ENCODE data around the gene NKD1. TPM values are rescaled to one million over a fixed set of nuclear protein-coding genes. Genes with fewer than 3 reads are reported as not detected.

Gene NKD1
- total RNA-seq, 1 experiment from 2014 or later = 11.4 TPM

DNA sequence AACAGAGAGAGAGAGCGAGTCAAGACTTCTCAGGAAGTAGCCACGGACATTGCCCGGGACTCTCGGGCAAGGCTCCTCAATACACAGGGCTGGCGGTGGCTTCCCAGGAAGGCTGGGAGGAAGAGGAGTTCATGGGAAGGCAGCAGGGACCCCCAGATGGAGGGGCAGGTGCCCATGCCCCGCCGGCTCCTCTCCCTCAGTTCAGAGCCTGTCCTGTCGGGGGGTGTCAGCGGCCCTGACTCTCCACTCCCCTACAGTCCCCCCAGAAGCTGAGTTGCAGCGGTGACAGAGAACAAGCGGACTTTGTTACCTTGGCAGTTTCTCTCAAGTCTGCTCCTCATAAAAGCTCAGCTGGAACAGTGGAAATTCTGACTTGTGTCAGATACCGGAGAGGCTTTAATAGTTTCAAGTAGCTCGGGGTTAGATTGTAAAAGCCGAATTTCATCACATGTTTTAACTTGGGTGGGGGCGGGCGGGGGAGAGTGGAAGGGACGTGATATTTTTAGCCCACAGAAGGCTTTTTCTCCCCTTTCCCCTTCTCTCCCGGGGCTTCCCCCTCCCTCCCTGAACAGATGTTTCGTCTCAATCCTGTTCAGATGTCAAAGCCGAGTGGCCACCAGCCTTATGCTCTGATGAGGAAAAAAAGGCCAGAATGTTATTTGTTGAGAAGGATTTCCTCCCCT lies 65.2 kb downstream of the NKD1 start:
- no peaks in the 10 kb centered on the region for H3K9me2 ChIP-seq (ENCODE audit: insufficient read depth)
- no peak overlapping the region for H3K9ac ChIP-seq (ENCODE audit: low read length)
- H3K4me2 ChIP-seq (ENCODE audit: low read length) = no peak overlapping the region
- no peak overlapping the region for H3K4me3 ChIP-seq (replicated peaks in 1 of 2; ENCODE audit: low read depth in 1 of 2, low read length in 2 of 2)
- no peaks in the 10 kb centered on the region for H3K9me3 ChIP-seq (ENCODE audit: control insufficient read depth in 1 of 2, insufficient read depth in 1 of 2, low read depth in 1 of 2, low read length in 2 of 2)
- H3K27ac ChIP-seq (ENCODE audit: low read depth, low read length) = no peak overlapping the region
- DNase-seq (ENCODE audit: low read depth, low spot score) = no peak
- H3K4me1 ChIP-seq (ENCODE audit: control insufficient read depth in 1 of 2, insufficient read depth in 2 of 2, low read length in 2 of 2) = peaks cover 9 to 29% of the 10 kb centered on the region in 2 experiments
- no peaks in the 10 kb centered on the region for H4K20me1 ChIP-seq (ENCODE audit: insufficient read depth)
- no peak overlapping the region for H2AFZ ChIP-seq (ENCODE audit: low read depth, low read length, poor library complexity, severe bottlenecking)
- intact Hi-C loops (cut with micrococcal nuclease) = no loop called here
- no peak for ATAC-seq
- no peak for TF ChIP-seq EZH2 (IDR thresholded peaks at IDR 0.05)
- TF ChIP-seq TCF7L2 (IDR thresholded peaks at IDR 0.05; ENCODE audit: borderline replicate concordance, extremely low read depth, insufficient read depth, insufficient read length) = no peak
- TF ChIP-seq ELF1 (IDR thresholded peaks at IDR 0.05; ENCODE audit: borderline replicate concordance, low read depth) = no peak
- TF ChIP-seq SP1 (IDR thresholded peaks at IDR 0.05; ENCODE audit: low read depth) = no peak
- TF ChIP-seq, protein P1, sequence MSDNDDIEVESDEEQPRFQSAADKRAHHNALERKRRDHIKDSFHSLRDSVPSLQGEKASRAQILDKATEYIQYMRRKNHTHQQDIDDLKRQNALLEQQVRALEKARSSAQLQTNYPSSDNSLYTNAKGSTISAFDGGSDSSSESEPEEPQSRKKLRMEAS (IDR thresholded peaks at IDR 0.05) = no peak
- TF ChIP-seq YY1 (IDR thresholded peaks at IDR 0.05; ENCODE audit: extremely low read depth, insufficient replicate concordance, low read depth, low read length) = no peak
- no peak for TF ChIP-seq SRF (IDR thresholded peaks at IDR 0.05; ENCODE audit: low read depth)
- no peak for TF ChIP-seq ZNF274 (IDR thresholded peaks at IDR 0.05; ENCODE audit: low read depth, low read length)
- POLR2A ChIA-PET = no interaction called here
- RAD21 ChIA-PET (ENCODE audit: low non-redundant PET in 1 of 2, low total read pairs in 2 of 2, uncharacterized antibody in 2 of 2, unreplicated experiment in 2 of 2) = no interaction called here
- CTCF ChIA-PET = no interaction called here
- no TSS peak for BruUV-seq (replicated peaks)
- H3K79me2 ChIP-seq (ENCODE audit: insufficient read depth, low read length) = no peaks in the 10 kb centered on the region
- no peaks in the 10 kb centered on the region for H3K27me3 ChIP-seq (ENCODE audit: insufficient read depth, low read length)
- no peaks in the 10 kb centered on the region for H3K36me3 ChIP-seq (ENCODE audit: control insufficient read depth in 1 of 2, insufficient read depth in 2 of 2, low read length in 2 of 2)

DNA sequence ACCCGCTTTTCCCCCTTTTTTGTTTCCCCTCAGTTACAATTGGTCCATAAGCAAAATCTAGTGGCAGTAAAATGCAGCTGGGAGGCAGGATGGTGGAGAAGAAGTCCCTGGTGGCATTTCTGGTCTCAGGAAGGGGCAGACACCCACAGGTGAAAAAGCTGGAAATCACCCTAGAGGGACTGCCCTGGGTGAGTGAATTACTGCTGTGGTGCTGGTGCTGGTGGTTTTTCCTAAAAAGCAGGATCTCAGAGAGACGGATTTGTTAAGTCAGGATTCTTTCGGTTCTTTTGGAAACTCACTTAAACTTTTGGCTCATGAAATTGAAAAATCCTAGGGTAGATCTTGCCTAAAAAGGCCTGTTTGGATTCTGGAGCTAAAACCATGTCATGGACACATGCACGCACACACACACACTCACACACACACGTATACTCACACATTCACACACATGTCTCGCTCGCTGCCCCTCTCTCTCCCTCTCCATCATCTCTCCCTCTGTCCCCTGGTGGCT lies 65.8 kb downstream of the NKD1 start:
- Histone ChIP-seq H3K9me2 (ENCODE audit: insufficient read depth) (no peaks in the 10 kb centered on the region), H3K36me3 (ENCODE audit: control insufficient read depth in 1 of 2, insufficient read depth in 2 of 2, low read length in 2 of 2) (no peaks in the 10 kb centered on the region), H2AFZ (ENCODE audit: low read depth, low read length, poor library complexity, severe bottlenecking) (no peak overlapping the region), H3K27me3 (ENCODE audit: insufficient read depth, low read length) (no peaks in the 10 kb centered on the region), H3K9ac (ENCODE audit: low read length) (no peak overlapping the region), H3K9me3 (ENCODE audit: control insufficient read depth in 1 of 2, insufficient read depth in 1 of 2, low read depth in 1 of 2, low read length in 2 of 2) (no peaks in the 10 kb centered on the region), H4K20me1 (ENCODE audit: insufficient read depth) (no peaks in the 10 kb centered on the region), H3K4me1 (ENCODE audit: control insufficient read depth in 1 of 2, insufficient read depth in 2 of 2, low read length in 2 of 2) (peaks cover 9 to 29% of the 10 kb centered on the region in 2 experiments), H3K4me3 (replicated peaks in 1 of 2; ENCODE audit: low read depth in 1 of 2, low read length in 2 of 2) (no peak overlapping the region), H3K4me2 (ENCODE audit: low read length) (no peak overlapping the region), H3K79me2 (ENCODE audit: insufficient read depth, low read length) (no peaks in the 10 kb centered on the region), H3K27ac (ENCODE audit: low read depth, low read length) (no peak overlapping the region)
- intact Hi-C loops (cut with micrococcal nuclease) = no loop called here
- ChIA-PET CTCF (no interaction called here), POLR2A (no interaction called here), RAD21 (ENCODE audit: low non-redundant PET in 1 of 2, low total read pairs in 2 of 2, uncharacterized antibody in 2 of 2, unreplicated experiment in 2 of 2) (no interaction called here)
- no peak for ATAC-seq
- BruUV-seq (replicated peaks) = no TSS peak
- TF ChIP-seq, protein P1 (IDR thresholded peaks at IDR 0.05) = no peak
- TF ChIP-seq CBX3 (IDR thresholded peaks at IDR 0.05; ENCODE audit: low read depth) = no peak
- TF ChIP-seq POLR2AphosphoS5 (IDR thresholded peaks at IDR 0.05; ENCODE audit: low read depth, low read length) = no peak
- no peak for TF ChIP-seq SRF (IDR thresholded peaks at IDR 0.05; ENCODE audit: low read depth)
- DNase-seq (ENCODE audit: low read depth, low spot score) = no peak
